Islet precursor cell (in vitro differentiated cells): ENCODE results near the gene SLC41A3.

Experiments
- DNase-seq: peaks from one replicate; pipeline ENCODE4 v3.0.0-alpha.2; 2018

The SLC41A3 gene

GRCh38 chr3:126083913-126084767, at the start of gene SLC41A3:
TSS of gene SLC41A3 (minus strand) at chr3:126084124. CDS start at chr3:126068219, 15,905 bp downstream.
- peak; percentile 93 for DNase-seq

GRCh38 chr3:126133606-126134005, 49.7 kb upstream of the SLC41A3 start:
- no peak for DNase-seq

GRCh38 chr3:126132751-126133511, 49.0 kb upstream of the SLC41A3 start:
- peak; percentile 60 for DNase-seq

- DNase-seq = peak; percentile 47
These were observed 48.2 kb upstream of the SLC41A3 start for GRCh38 chr3:126131881-126132750.

- DNase-seq = peak; percentile 38
These were observed 47.2 kb upstream of the SLC41A3 start for GRCh38 chr3:126130981-126131745.

GRCh38 chr3:126130081-126130855, 46.3 kb upstream of the SLC41A3 start:
- DNase-seq = no peak

GRCh38 chr3:126129398-126129891, 45.5 kb upstream of the SLC41A3 start:
- DNase-seq = peak; percentile 39

- DNase-seq = peak; percentile 37
These were observed 44.8 kb upstream of the SLC41A3 start for GRCh38 chr3:126128504-126129397.

- DNase-seq = peak; percentile 34
These were observed 44.0 kb upstream of the SLC41A3 start for GRCh38 chr3:126127904-126128303.

GRCh38 chr3:126127452-126127851, 43.5 kb upstream of the SLC41A3 start:
- peak; percentile 25 for DNase-seq

GRCh38 chr3:126126811-126127431, 43.0 kb upstream of the SLC41A3 start:
- DNase-seq = peak; percentile 49

GRCh38 chr3:126126286-126126685, 42.4 kb upstream of the SLC41A3 start:
- peak; percentile 41 for DNase-seq

- no peak for DNase-seq
These were observed 41.9 kb upstream of the SLC41A3 start for GRCh38 chr3:126125781-126126251.

GRCh38 chr3:126125341-126125740, 41.4 kb upstream of the SLC41A3 start:
- DNase-seq = peak; percentile 41

- DNase-seq = peak; percentile 35
These were observed 41.0 kb upstream of the SLC41A3 start for GRCh38 chr3:126124896-126125295.

GRCh38 chr3:126124148-126124868, 40.4 kb upstream of the SLC41A3 start:
- DNase-seq = peak; percentile 57

- peak; percentile 42 for DNase-seq
These were observed 37.7 kb upstream of the SLC41A3 start for GRCh38 chr3:126121632-126122031.

- no peak for DNase-seq
These were observed 37.1 kb upstream of the SLC41A3 start for GRCh38 chr3:126121074-126121473.

- DNase-seq = no peak
These were observed 36.1 kb upstream of the SLC41A3 start for GRCh38 chr3:126119976-126120375.
